ENCODE data around the gene PCED1B.
A peak's percentile ranks its signal among the peaks of the same experiment; 100 is the strongest.
"Not testable (repeated sequence)": the region's sequence is repeated elsewhere in the genome, so short reads cannot be mapped to it uniquely, and the experiment has no call there.

The PCED1B gene
- 32.9 to 81.9 (median 53.4) reads per million in 3 experiments for total RNA-seq

- peak; percentile 40 for DNase-seq
Measured at GRCh38 chr12:47079468-47079980, at the start of gene PCED1B, which contains the start of gene AMIGO2. Gene PCED1B (plus strand): TSS chr12:47079621. CDS start chr12:47235064, 155,443 bp downstream. Gene AMIGO2 (minus strand): TSS chr12:47079959. CDS start chr12:47079002, 957 bp downstream.

GRCh38 chr12:47029903-47030302 lies 49.5 kb upstream of the PCED1B start:
- no peak for DNase-seq

GRCh38 chr12:47032644-47033043 lies 46.8 kb upstream of the PCED1B start:
- peak; percentile 46 for DNase-seq

- DNase-seq: no peak
Measured at GRCh38 chr12:47033081-47033480, 46.3 kb upstream of the PCED1B start.

- no peak for DNase-seq
Measured at GRCh38 chr12:47033789-47034555, 45.4 kb upstream of the PCED1B start.

GRCh38 chr12:47034661-47035060 lies 44.8 kb upstream of the PCED1B start:
- DNase-seq: no peak

- no peak for DNase-seq
Measured at GRCh38 chr12:47035484-47035883, 43.9 kb upstream of the PCED1B start.

GRCh38 chr12:47038270-47038748 lies 41.1 kb upstream of the PCED1B start:
- DNase-seq: no peak

GRCh38 chr12:47039079-47039478 lies 40.3 kb upstream of the PCED1B start:
- DNase-seq: no peak

- no peak for DNase-seq
Measured at GRCh38 chr12:47039756-47040155, 39.7 kb upstream of the PCED1B start.

GRCh38 chr12:47041327-47041726 lies 38.1 kb upstream of the PCED1B start:
- DNase-seq: no peak

GRCh38 chr12:47048541-47048940 lies 30.9 kb upstream of the PCED1B start:
- no peak for DNase-seq

- DNase-seq: not testable (repeated sequence)
Measured at GRCh38 chr12:47051291-47051690, 28.1 kb upstream of the PCED1B start.

GRCh38 chr12:47052274-47052673 lies 27.1 kb upstream of the PCED1B start:
- no peak for DNase-seq

- no peak for DNase-seq
Measured at GRCh38 chr12:47053961-47054360, 25.5 kb upstream of the PCED1B start.

GRCh38 chr12:47054659-47055058 lies 24.8 kb upstream of the PCED1B start:
- no peak for DNase-seq

- not testable (repeated sequence) for DNase-seq
Measured at GRCh38 chr12:47055856-47056255, 23.6 kb upstream of the PCED1B start.

- not testable (repeated sequence) for DNase-seq
Measured at GRCh38 chr12:47056944-47057343, 22.5 kb upstream of the PCED1B start.

GRCh38 chr12:47058640-47059039 lies 20.8 kb upstream of the PCED1B start:
- DNase-seq: not testable (repeated sequence)

- DNase-seq: no peak
Measured at GRCh38 chr12:47065546-47065945, 13.9 kb upstream of the PCED1B start.

- DNase-seq: no peak
Measured at GRCh38 chr12:47066278-47067025, 13.0 kb upstream of the PCED1B start.

- no peak for DNase-seq
Measured at GRCh38 chr12:47067176-47067575, 12.2 kb upstream of the PCED1B start.

- no peak for DNase-seq
Measured at GRCh38 chr12:47067771-47068431, 11.5 kb upstream of the PCED1B start.

Measured in central memory CD4-positive, alpha-beta T cell (primary cell).